GM12878 (cell line): ENCODE measurements around the gene ATIC.

Source experiments
- BCL11A ChIP-seq: IDR thresholded peaks from 2 replicates; pipeline ENCODE4 v1.6.1; 2011; ENCODE audit warnings: low read depth, low read length
- CHD4 ChIP-seq: fragments of 200-600 bp; sonication (generic); IDR thresholded peaks from 2 replicates; pipeline ENCODE4 v1.6.1; 2016; ENCODE audit warnings: mild to moderate bottlenecking
- CTCF ChIP-seq, 3 experiments: IDR thresholded peaks in 2 of 3; conservative IDR thresholded peaks in 1 of 3; 2 replicates each; pipeline ENCODE4 v1.5.1; 2011; ENCODE audit warnings: low read depth in 3 of 3, low read length in 3 of 3, mild to moderate bottlenecking in 3 of 3, control low read depth in 2 of 3, moderate library complexity in 2 of 3, inconsistent platforms in 1 of 3, mixed read lengths in 1 of 3; ENCODE audit not compliant: control insufficient read depth in 2 of 3, insufficient read depth in 1 of 3; ENCODE audit errors: extremely low read depth in 1 of 3
- FOS ChIP-seq: IDR thresholded peaks from 3 replicates; pipeline ENCODE4 v1.6.1; 2011; ENCODE audit warnings: borderline replicate concordance; ENCODE audit not compliant: insufficient read length; ENCODE audit errors: extremely low read depth
- NR2C2 ChIP-seq: IDR thresholded peaks from 2 replicates; pipeline ENCODE4 v1.6.1; 2011; ENCODE audit warnings: borderline replicate concordance, low read depth; ENCODE audit not compliant: control insufficient read depth, insufficient read length
- SUPT20H ChIP-seq: IDR thresholded peaks from 2 replicates; pipeline ENCODE4 v1.6.1; 2011; ENCODE audit warnings: low read depth, mild to moderate bottlenecking, low read length, moderate library complexity, borderline replicate concordance; ENCODE audit not compliant: control insufficient read depth
- TCF7 ChIP-seq: IDR thresholded peaks from 2 replicates; pipeline ENCODE4 v1.6.1; 2014; ENCODE audit warnings: antibody characterized with exemption, borderline replicate concordance

DNA sequence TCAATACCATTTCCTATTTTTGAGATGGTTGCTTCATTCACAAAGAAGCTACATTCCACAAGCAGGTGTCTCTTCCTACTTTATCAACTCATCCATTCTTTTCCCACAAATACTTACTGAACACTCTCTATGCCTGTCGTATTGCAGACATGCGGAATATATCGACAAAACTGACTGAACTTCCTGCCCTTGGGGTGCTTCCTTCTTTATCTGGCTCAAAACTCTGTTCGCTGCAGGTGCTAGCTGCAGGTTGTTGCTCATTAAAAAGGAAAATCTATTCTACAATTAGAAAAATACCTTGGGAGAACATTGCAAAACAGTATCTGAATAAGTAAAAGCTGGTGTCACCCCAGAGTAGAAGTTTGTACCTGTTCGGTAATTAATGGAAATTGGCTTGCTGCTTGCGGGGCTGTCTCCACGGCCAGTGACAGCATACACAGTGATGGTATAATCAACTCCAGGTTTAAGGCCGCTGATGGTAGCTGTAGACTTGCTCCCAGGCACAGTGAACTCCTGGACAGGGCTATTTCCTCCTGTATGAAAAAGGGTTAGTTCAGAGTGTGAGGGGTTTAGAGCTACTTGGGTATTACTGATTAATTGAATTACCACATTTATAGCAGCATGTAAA is 71.9 kb downstream of the ATIC start:
- TF ChIP-seq SUPT20H (no peak), CHD4 (no peak), FOS (no peak), CTCF (IDR thresholded peaks at IDR 0.05 in 2 of 3, conservative IDR thresholded peaks at IDR 0.05 in 1 of 3; ENCODE audit: control insufficient read depth in 2 of 3, extremely low read depth in 1 of 3, insufficient read depth in 1 of 3, low read depth in 3 of 3, low read length in 3 of 3) (no peak), TCF7 (no peak), BCL11A (no peak), NR2C2 (no peak)
